Caco-2 (cell line): ENCODE results near the gene HEPACAM. TPM values are rescaled to one million over a fixed set of nuclear protein-coding genes. Genes with fewer than 3 reads are reported as not detected.

Experiments
- BruUV-seq: library from RNA; stranded (reverse); fragments of 400-500 nt; replicated peaks from 2 replicates; lab custom pipeline; 2021; lab: Mats Ljungman, UMichigan
- CTCF ChIA-PET: fragments of 300-600 bp; sonication (Branson Sonifier 250); formaldehyde crosslinking; loops from one replicate; lab custom pipeline; 2022; ENCODE audit warnings: antibody characterized with exemption; lab: Charles Lee
- POLR2A ChIA-PET: fragments of 300-600 bp; sonication (Branson Sonifier 250); formaldehyde crosslinking; loops from one replicate; lab custom pipeline; 2022; ENCODE audit warnings: antibody characterized with exemption; lab: Charles Lee
- DNase-seq, 2 experiments: peaks; one replicate each; pipeline versions ENCODE4 v3.0.0 to v3.0.0-alpha.2; 2020 to 2022
- H3K27me3 ChIP-seq: replicated peaks from 2 replicates; pipeline ENCODE4 v1.6.0; 2011; ENCODE audit warnings: low read length; ENCODE audit not compliant: control insufficient read depth, insufficient read depth
- H3K36me3 ChIP-seq: 2 replicates; pipeline ENCODE4 v1.5.1; 2011; ENCODE audit warnings: low read length; ENCODE audit not compliant: control insufficient read depth, insufficient read depth
- H3K4me1 ChIP-seq: fragments of 250-450 bp; sonication (Bioruptor Pico); 2 replicates; pipeline ENCODE4 v1.5.1; 2020; ENCODE audit warnings: mild to moderate bottlenecking
- H3K4me3 ChIP-seq: 2 replicates; pipeline ENCODE4 v1.5.1; 2011; ENCODE audit warnings: low read depth, mild to moderate bottlenecking, control low read depth, low read length
- H3K9me3 ChIP-seq: fragments of 250-450 bp; sonication (Bioruptor Pico); 2 replicates; pipeline ENCODE4 v1.5.1; 2020; ENCODE audit warnings: mild to moderate bottlenecking, moderate library complexity
- H3K27ac Mint-ChIP-seq: one replicate; pipeline ENCODE4 v1.8.0; 2022; ENCODE audit warnings: mixed read lengths; ENCODE audit not compliant: unreplicated experiment
- H3K27me3 Mint-ChIP-seq: one replicate; pipeline ENCODE4 v1.8.0; 2022; ENCODE audit warnings: mixed read lengths; ENCODE audit not compliant: insufficient read depth, unreplicated experiment
- H3K36me3 Mint-ChIP-seq: one replicate; pipeline ENCODE4 v1.8.0; 2022; ENCODE audit warnings: mild to moderate bottlenecking, mixed read lengths; ENCODE audit not compliant: insufficient read depth, unreplicated experiment
- H3K4me1 Mint-ChIP-seq: one replicate; pipeline ENCODE4 v1.8.0; 2022; ENCODE audit warnings: low read depth, mixed read lengths; ENCODE audit not compliant: unreplicated experiment
- H3K4me3 Mint-ChIP-seq: one replicate; pipeline ENCODE4 v1.8.0; 2022; ENCODE audit warnings: mild to moderate bottlenecking, moderate library complexity, mixed read lengths; ENCODE audit not compliant: unreplicated experiment
- H3K9me3 Mint-ChIP-seq: one replicate; pipeline ENCODE4 v1.8.0; 2022; ENCODE audit warnings: mixed read lengths; ENCODE audit not compliant: unreplicated experiment
- intact Hi-C: fragments of 100-400 bp; cut with micrococcal nuclease; formaldehyde crosslinking; loops from one replicate; pipeline ENCODE4 v1.10.0; 2022; ENCODE audit not compliant: unreplicated experiment
- total RNA-seq: library from RNA; stranded (reverse); gene quantifications from 2 replicates; pipeline ENCODE4 v1.2.3, GENCODE V29; 2022
- TF ChIP-seq, protein P1 (sequence below), 2 experiments: fragments of 200-600 bp in 1 of 2; IDR thresholded peaks; 1 replicate in 1 of 2; 2 replicates in 1 of 2; pipeline versions ENCODE4 v1.5.1 to v1.8.0; 2011 to 2022; ENCODE audit warnings: antibody characterized with exemption in 1 of 2, control low read depth in 1 of 2, inconsistent platforms in 1 of 2, low read depth in 1 of 2, low read length in 1 of 2, mild to moderate bottlenecking in 1 of 2, moderate library complexity in 1 of 2; ENCODE audit not compliant: insufficient read depth in 1 of 2, severe bottlenecking in 1 of 2, unreplicated experiment in 1 of 2

Gene HEPACAM
- total RNA-seq, 1 experiment from 2014 or later, result 0.11 TPM

DNA sequence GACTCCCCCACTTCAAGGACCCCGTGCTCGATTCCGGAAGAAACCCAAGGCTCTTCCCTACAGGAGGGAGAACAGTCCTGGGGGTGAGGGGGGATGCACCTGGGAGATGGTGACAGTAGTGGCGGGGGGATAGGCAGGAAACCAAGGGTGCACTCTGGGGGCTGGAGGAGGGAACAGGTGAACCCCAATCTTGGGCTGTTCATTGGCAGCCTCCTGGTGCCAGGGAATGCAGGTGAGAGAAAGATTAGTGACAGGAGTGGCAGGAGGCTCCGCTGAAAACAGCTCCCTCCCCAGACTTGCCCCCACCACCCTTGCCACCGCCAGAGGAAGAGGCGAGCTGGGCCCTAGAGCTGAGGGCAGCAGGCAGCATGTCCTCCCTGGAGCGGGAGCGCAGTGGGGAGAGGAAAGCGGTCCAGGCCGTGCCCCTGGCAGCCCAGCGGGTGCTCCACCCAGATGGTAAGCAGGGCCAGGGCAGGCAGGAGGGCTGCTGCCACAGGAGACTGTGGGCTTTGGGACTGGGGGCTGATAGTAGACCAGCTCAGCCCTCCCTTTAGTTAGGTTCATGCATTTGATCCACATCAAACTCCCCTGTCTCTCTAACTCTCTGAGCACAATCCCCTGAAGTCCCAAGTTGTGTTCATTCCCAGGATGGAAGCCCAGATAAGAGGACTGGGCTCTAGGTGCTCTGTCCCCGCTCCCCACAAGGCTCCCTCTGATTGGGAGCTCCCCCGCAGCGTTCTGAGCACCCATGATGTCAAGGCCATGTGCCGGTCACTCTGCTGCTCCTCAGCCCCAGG, 56.2 kb downstream of the HEPACAM start:
- intact Hi-C loops, result no loop called here
- Mint-ChIP-seq H3K27me3 (peaks cover 6% of the 10 kb centered on the region), H3K36me3 (no peaks in the 10 kb centered on the region), H3K27ac (no peak overlapping the region), H3K9me3 (no peaks in the 10 kb centered on the region), H3K4me1 (peaks cover 12% of the 10 kb centered on the region), H3K4me3 (no peak overlapping the region)
- Histone ChIP-seq H3K4me1 (peaks cover 19% of the 10 kb centered on the region), H3K36me3 (no peaks in the 10 kb centered on the region), H3K9me3 (no peaks in the 10 kb centered on the region), H3K4me3 (no peak overlapping the region), H3K27me3 (no peaks in the 10 kb centered on the region)
- no TSS peak for BruUV-seq
- TF ChIP-seq, protein P1, sequence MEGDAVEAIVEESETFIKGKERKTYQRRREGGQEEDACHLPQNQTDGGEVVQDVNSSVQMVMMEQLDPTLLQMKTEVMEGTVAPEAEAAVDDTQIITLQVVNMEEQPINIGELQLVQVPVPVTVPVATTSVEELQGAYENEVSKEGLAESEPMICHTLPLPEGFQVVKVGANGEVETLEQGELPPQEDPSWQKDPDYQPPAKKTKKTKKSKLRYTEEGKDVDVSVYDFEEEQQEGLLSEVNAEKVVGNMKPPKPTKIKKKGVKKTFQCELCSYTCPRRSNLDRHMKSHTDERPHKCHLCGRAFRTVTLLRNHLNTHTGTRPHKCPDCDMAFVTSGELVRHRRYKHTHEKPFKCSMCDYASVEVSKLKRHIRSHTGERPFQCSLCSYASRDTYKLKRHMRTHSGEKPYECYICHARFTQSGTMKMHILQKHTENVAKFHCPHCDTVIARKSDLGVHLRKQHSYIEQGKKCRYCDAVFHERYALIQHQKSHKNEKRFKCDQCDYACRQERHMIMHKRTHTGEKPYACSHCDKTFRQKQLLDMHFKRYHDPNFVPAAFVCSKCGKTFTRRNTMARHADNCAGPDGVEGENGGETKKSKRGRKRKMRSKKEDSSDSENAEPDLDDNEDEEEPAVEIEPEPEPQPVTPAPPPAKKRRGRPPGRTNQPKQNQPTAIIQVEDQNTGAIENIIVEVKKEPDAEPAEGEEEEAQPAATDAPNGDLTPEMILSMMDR (IDR thresholded peaks at IDR 0.05; ENCODE audit: insufficient read depth in 1 of 2, low read depth in 1 of 2, low read length in 1 of 2, severe bottlenecking in 1 of 2, unreplicated experiment in 1 of 2), result no peak
- CTCF ChIA-PET, result no interaction called here
- DNase-seq, result peak in 1 of 2 experiments; percentile 38
- POLR2A ChIA-PET, result interaction anchor here (0.6 to 0.7 kb wide), 2 partner anchors 43 to 74 kb away, joined by 3 read pairs; partner anchors contain the start of gene CCDC15

DNA sequence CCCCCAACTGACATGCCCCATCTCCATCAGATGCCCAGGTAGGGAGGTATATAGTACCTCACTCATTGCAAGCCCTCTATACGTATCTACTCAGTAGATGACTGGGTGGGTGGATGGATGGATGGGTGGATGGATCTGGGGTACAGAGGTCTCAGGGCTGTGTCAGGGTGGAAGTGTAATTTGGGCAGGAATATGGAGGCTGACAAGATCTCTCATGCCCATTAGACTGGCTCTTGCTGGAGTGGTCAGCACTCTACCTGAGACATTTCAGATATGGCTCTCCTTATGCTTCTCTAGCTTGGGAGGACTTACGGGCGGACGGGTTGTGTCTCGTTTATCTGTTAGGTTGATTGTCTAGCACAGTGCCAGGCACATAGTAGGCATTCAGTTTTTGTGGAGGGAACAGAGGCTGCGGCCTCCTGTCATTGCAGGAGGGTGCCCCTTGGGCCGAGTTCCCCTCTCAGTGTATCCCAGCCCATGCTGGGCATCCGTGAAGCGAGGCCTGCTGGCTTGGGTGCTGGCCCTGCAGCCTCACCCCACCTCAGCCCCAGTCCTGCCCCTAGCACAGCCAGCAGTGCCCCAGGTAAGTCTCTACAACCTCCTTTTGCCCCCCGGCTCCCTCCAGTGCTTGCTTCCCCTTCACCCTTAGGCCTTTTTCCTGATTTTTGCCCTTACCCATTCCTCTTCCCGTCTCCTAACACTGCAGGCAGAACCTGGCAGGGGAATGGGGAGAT, 56.9 kb downstream of the HEPACAM start:
- no peak overlapping the region for H3K4me3 Mint-ChIP-seq
- TF ChIP-seq, protein P1 (IDR thresholded peaks at IDR 0.05; ENCODE audit: insufficient read depth in 1 of 2, low read depth in 1 of 2, low read length in 1 of 2, severe bottlenecking in 1 of 2, unreplicated experiment in 1 of 2), result no peak
- H3K27me3 Mint-ChIP-seq, result peaks cover 7% of the 10 kb centered on the region
- intact Hi-C loops, result no loop called here
- CTCF ChIA-PET, result interaction anchor here (1.1 kb wide), 1 partner anchor 8 kb away, joined by 3 read pairs; no protein-coding TSS in a partner anchor
- no peaks in the 10 kb centered on the region for H3K9me3 Mint-ChIP-seq
- H3K27ac Mint-ChIP-seq, result no peak overlapping the region
- POLR2A ChIA-PET, result no interaction called here
- Histone ChIP-seq H3K9me3 (no peaks in the 10 kb centered on the region), H3K4me3 (no peak overlapping the region), H3K27me3 (no peaks in the 10 kb centered on the region), H3K4me1 (peaks cover 19% of the 10 kb centered on the region), H3K36me3 (no peaks in the 10 kb centered on the region)
- BruUV-seq, result no TSS peak
- H3K36me3 Mint-ChIP-seq, result no peaks in the 10 kb centered on the region
- peak in 1 of 2 experiments; percentile 29 for DNase-seq
- H3K4me1 Mint-ChIP-seq, result peaks cover 12% of the 10 kb centered on the region
